Right atrium auricular region (tissue), 2 donors: ENCODE measurements around the gene NXPH3. TPM values are rescaled to one million over a fixed set of nuclear protein-coding genes. Genes with fewer than 3 reads are reported as not detected.

Experiments used
- DNase-seq: peaks from one replicate; pipeline ENCODE4 v3.0.0-alpha.2; 2019; ENCODE audit warnings: low spot score
- H3K27ac ChIP-seq, 2 donors: fragments of 200-600 bp; sonication (generic); 1 replicate in 1 of 2; 2 replicates in 1 of 2; pipeline ENCODE4 v1.5.1; 2016 to 2019
- H3K27me3 ChIP-seq, 2 donors: fragments of 200-600 bp; sonication (generic); one replicate each; pipeline versions ENCODE4 v1.5.1 to v1.6.0; 2017 to 2019
- H3K36me3 ChIP-seq: fragments of 200-600 bp; sonication (generic); one replicate; pipeline ENCODE4 v1.5.1; 2016
- H3K4me1 ChIP-seq, 2 donors: fragments of 200-600 bp; sonication (generic); one replicate each; pipeline versions ENCODE4 v1.5.1 to v1.6.0; 2017 to 2019
- H3K4me3 ChIP-seq, 2 donors: fragments of 200-600 bp; sonication (generic); 1 replicate in 1 of 2; 2 replicates in 1 of 2; pipeline ENCODE4 v1.5.1; 2017 to 2019; ENCODE audit warnings: mild to moderate bottlenecking in 1 of 2, moderate library complexity in 1 of 2
- H3K9me3 ChIP-seq, 2 donors: fragments of 200-600 bp; sonication (generic); one replicate each; pipeline ENCODE4 v1.5.1; 2019
- total RNA-seq, 2 donors: library from RNA; depleted of rRNA; stranded (reverse); fragments of >200 nt; gene quantifications; one replicate each; pipeline ENCODE4 v1.1.0, GENCODE V29; 2016
- TF ChIP-seq, protein P1 (sequence below), 2 donors: fragments of 200-600 bp; sonication (generic); IDR thresholded peaks; one replicate each; pipeline ENCODE4 v1.5.1; 2019; ENCODE audit warnings: antibody characterized with exemption in 2 of 2

NXPH3 gene
- total RNA-seq, 2 donors from 2014 or later, result 3.4 to 8.8 TPM

DNA sequence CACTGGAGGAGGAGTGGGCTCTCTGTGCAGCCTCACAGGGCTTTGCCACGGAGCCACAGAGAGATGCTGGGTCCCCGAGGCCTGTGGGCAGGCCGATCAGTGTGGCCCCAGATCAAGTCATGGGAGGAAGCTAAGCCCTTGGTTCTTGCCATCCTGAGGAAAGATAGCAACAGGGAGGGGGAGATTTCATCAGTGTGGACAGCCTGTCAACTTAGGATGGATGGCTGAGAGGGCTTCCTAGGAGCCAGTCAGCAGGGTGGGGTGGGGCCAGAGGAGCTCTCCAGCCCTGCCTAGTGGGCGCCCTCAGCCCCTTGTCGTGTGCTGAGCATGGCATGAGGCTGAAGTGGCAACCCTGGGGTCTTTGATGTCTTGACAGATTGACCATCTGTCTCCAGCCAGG, 3.9 kb downstream of the NXPH3 start:
- H3K9me3 ChIP-seq, result no peaks in the 10 kb centered on the region
- TF ChIP-seq, protein P1, sequence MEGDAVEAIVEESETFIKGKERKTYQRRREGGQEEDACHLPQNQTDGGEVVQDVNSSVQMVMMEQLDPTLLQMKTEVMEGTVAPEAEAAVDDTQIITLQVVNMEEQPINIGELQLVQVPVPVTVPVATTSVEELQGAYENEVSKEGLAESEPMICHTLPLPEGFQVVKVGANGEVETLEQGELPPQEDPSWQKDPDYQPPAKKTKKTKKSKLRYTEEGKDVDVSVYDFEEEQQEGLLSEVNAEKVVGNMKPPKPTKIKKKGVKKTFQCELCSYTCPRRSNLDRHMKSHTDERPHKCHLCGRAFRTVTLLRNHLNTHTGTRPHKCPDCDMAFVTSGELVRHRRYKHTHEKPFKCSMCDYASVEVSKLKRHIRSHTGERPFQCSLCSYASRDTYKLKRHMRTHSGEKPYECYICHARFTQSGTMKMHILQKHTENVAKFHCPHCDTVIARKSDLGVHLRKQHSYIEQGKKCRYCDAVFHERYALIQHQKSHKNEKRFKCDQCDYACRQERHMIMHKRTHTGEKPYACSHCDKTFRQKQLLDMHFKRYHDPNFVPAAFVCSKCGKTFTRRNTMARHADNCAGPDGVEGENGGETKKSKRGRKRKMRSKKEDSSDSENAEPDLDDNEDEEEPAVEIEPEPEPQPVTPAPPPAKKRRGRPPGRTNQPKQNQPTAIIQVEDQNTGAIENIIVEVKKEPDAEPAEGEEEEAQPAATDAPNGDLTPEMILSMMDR (IDR thresholded peaks at IDR 0.05), result no peak
- no peak for DNase-seq
- H3K4me3 ChIP-seq, result no peak overlapping the region
- no peaks in the 10 kb centered on the region for H3K36me3 ChIP-seq
- peaks cover 0 to 42% of the 10 kb centered on the region in 2 donors for H3K4me1 ChIP-seq
- H3K27ac ChIP-seq, result no peak overlapping the region
- no peaks in the 10 kb centered on the region for H3K27me3 ChIP-seq

DNA sequence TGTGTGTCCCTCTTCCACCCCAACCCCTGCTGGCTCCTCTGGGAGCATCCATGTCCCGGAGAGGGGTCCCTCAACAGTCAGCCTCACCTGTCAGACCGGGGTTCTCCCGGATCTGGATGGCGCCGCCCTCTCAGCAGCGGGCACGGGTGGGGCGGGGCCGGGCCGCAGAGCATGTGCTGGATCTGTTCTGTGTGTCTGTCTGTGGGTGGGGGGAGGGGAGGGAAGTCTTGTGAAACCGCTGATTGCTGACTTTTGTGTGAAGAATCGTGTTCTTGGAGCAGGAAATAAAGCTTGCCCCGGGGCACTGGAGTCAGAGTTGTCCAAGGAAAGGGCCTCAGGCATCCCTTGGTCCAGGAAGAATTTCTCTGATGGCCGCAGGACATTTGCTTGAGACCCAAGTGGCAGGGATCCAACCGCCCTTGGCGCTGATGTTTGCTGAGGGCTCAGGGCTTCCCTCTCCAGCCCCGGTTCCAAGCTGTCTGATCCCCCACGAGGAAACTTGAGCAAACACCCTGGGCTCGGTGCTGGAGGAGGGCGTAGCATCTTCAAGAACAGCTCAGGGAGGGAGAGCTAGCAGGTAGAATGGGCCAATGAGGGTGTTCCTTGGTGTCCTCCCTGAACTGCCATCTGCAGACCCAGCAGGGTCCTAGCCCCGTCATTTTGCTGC, 4.5 kb downstream of the NXPH3 start:
- no peak for DNase-seq
- no peak overlapping the region for H3K4me3 ChIP-seq
- no peaks in the 10 kb centered on the region for H3K27me3 ChIP-seq
- H3K27ac ChIP-seq, result no peak overlapping the region
- TF ChIP-seq, protein P1 (IDR thresholded peaks at IDR 0.05), result no peak
- no peaks in the 10 kb centered on the region for H3K9me3 ChIP-seq
- H3K36me3 ChIP-seq, result no peaks in the 10 kb centered on the region
- peaks cover 0 to 35% of the 10 kb centered on the region in 2 donors for H3K4me1 ChIP-seq

DNA sequence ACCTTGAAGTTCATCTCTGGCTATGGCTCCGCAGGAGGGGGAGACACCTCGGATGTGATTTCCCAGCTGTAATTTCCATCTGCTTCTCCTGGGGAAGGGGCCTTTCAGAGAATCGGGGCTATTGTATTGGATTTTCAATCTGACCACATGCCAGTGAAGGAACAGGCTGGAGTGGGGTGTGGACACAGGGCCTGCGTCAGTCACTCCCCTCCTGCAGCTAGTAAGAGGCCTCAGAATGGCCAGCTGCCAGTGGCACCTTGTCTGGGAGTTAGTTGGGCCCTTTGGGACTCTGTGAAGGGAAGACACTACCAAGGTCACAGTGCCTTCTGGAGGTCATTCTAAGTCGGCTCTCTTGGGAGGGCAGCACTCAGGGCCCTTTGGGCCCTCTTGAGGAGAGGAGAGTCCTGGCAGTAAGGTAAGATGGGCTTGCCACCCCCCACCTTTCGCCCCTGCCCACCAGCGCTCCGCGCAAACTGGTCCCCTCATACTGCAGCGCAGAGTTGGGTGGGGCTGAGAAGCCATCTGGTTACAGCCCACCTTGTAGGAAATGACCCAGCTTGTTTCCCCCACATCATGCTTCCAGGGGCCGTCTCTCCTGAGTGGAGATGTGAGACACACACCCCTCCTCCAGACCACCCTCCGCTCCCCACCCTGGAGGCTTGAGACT, 5.4 kb downstream of the NXPH3 start:
- no peaks in the 10 kb centered on the region for H3K27me3 ChIP-seq
- TF ChIP-seq, protein P1 (IDR thresholded peaks at IDR 0.05), result no peak
- no peak overlapping the region for H3K4me3 ChIP-seq
- no peak overlapping the region for H3K27ac ChIP-seq
- DNase-seq, result no peak
- H3K4me1 ChIP-seq, result peaks cover 0 to 28% of the 10 kb centered on the region in 2 donors
- H3K9me3 ChIP-seq, result no peaks in the 10 kb centered on the region
- H3K36me3 ChIP-seq, result no peaks in the 10 kb centered on the region

DNA sequence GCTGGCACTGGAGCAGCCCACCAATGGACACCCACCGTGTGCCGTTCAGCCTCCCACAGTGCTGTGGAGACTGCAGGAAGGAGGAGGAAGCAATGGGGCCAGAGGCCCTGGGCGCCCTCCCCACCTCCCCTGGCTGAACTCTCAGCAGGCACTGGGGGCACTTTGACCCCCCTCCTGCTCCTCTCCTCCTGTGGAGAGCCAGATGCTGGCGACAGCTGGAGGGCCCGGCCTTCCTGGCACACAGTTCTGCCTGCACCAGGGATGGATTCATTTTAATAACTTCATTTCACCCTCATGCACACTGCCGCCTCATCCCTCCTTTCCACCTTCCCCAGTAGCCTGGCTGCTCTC, 6.0 kb downstream of the NXPH3 start:
- no peaks in the 10 kb centered on the region for H3K36me3 ChIP-seq
- no peaks in the 10 kb centered on the region for H3K27me3 ChIP-seq
- peaks cover 0 to 24% of the 10 kb centered on the region in 2 donors for H3K4me1 ChIP-seq
- TF ChIP-seq, protein P1 (IDR thresholded peaks at IDR 0.05), result no peak
- no peak overlapping the region for H3K27ac ChIP-seq
- DNase-seq, result no peak
- H3K4me3 ChIP-seq, result no peak overlapping the region
- H3K9me3 ChIP-seq, result no peaks in the 10 kb centered on the region

DNA sequence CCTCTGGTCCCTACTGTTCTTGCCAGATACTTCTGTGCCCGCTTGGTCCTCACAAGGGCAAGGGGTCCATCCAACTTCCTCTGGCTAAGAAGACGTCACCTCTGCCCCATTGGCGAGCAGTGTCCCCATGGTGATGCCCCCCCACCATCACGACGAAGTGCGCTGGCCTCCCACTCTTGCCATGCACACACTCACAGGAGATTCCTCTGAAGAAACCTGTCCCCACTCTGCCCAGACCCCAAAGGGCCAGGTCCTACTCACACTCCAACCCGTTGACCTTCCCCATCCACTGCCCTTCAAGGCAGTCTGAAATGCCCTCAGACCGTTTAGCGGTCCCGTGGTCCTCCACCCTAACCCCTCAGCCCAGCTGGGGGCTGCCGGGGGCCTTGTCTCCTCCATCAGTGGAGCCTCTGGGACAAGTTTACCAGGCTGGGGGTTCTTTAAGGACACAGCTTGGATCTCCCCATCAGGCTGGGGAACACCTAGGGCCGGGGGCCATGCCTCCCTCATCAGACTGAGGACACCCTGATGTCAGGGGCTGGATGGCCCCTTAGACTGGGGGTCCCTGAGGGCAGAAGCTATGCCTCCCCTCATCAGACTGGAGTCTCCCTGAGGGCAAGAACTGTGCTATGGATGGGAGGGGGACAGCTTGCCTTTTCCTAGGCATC, 6.5 kb downstream of the NXPH3 start:
- DNase-seq, result no peak
- Histone ChIP-seq H3K4me1 (peaks cover 0 to 18% of the 10 kb centered on the region in 2 donors), H3K4me3 (no peak overlapping the region), H3K27me3 (no peaks in the 10 kb centered on the region), H3K9me3 (no peaks in the 10 kb centered on the region), H3K36me3 (no peaks in the 10 kb centered on the region), H3K27ac (no peak overlapping the region)
- TF ChIP-seq, protein P1 (IDR thresholded peaks at IDR 0.05), result no peak
